Measurements from ENCODE around the gene RASGRF2. TPM values are rescaled to one million over a fixed set of nuclear protein-coding genes. Genes with fewer than 3 reads are reported as not detected.
A peak's percentile ranks its signal among the peaks of the same experiment; 100 is the strongest.

Gene RASGRF2
- total and polyA plus RNA-seq, 2 of the 13 experiments (the other 11 are each of a cell fraction or from before 2014, with no cell fraction given): 23.6 to 29.0 TPM

GRCh38 chr5:80959768-80960442 lies at the start of gene RASGRF2 (continued):
- TF ChIP-seq ZNF281 (CRISPR knock-in tag; IDR thresholded peaks at IDR 0.05; ENCODE audit: borderline replicate concordance) (no peak), MNT (IDR thresholded peaks at IDR 0.05) (no peak), ASH2L (IDR thresholded peaks at IDR 0.05; ENCODE audit: insufficient read length, low read depth, low read length) (peak; percentile 61), ZNF512B (CRISPR knock-in tag; IDR thresholded peaks at IDR 0.05; ENCODE audit: borderline replicate concordance) (no peak), EHMT2 (IDR thresholded peaks at IDR 0.05; ENCODE audit: borderline replicate concordance, low read depth, low read length) (no peak), ZNF3 (CRISPR knock-in tag; IDR thresholded peaks at IDR 0.05) (no peak), THRA (CRISPR knock-in tag; IDR thresholded peaks at IDR 0.05; ENCODE audit: borderline replicate concordance) (no peak), ZHX1 (CRISPR knock-in tag; IDR thresholded peaks at IDR 0.05; ENCODE audit: low read depth) (peak; percentile 61; the same call in 1 of the 2 replicates), POLR2A (IDR thresholded peaks at IDR 0.05; ENCODE audit: insufficient read depth in 1 of 2, low read depth in 2 of 2, low read length in 2 of 2) (peak; percentile 46 to 58; a peak in 3 of 4 replicates), NBN (conservative IDR thresholded peaks at IDR 0.05) (peak; percentile 39; the same call in 1 of the 2 replicates), EED (CRISPR knock-in tag; IDR thresholded peaks at IDR 0.05) (no peak), ZBTB33 (CRISPR knock-in tag; IDR thresholded peaks at IDR 0.05) (peak; percentile 40; the same call in 1 of the 2 replicates), TFDP1 (CRISPR knock-in tag; IDR thresholded peaks at IDR 0.05; ENCODE audit: borderline replicate concordance) (peak; percentile 41; the same call in 1 of the 2 replicates)

Measured in HepG2 (cell line).